Uterus (tissue), 4 donors: ENCODE data around the gene C1QTNF6. TPM values are rescaled to one million over a fixed set of nuclear protein-coding genes. Genes with fewer than 3 reads are reported as not detected.
A peak's percentile ranks its signal among the peaks of the same experiment; 100 is the strongest.

Source experiments
- DNase-seq, 2 donors: peaks; one replicate each; pipeline ENCODE4 v3.0.0-alpha.2; 2019 to 2020
- H3K27ac ChIP-seq, 2 donors: fragments of 200-600 bp; sonication (generic); 1 replicate in 1 of 2; 2 replicates in 1 of 2; pipeline ENCODE4 v1.5.1; 2016 to 2018
- H3K27me3 ChIP-seq, 2 donors: fragments of 200-600 bp; sonication (generic); one replicate each; pipeline ENCODE4 v1.5.1; 2018 to 2019; ENCODE audit warnings: control low read depth in 1 of 2
- H3K36me3 ChIP-seq, 2 donors: fragments of 200-600 bp; sonication (generic); one replicate each; pipeline ENCODE4 v1.5.1; 2019; ENCODE audit warnings: control low read depth in 1 of 2
- H3K4me1 ChIP-seq, 2 donors: fragments of 200-600 bp; sonication (generic); one replicate each; pipeline ENCODE4 v1.5.1; 2018 to 2019; ENCODE audit warnings: control low read depth in 1 of 2
- H3K4me3 ChIP-seq, 2 donors: fragments of 200-600 bp; sonication (generic); 1 replicate in 1 of 2; 2 replicates in 1 of 2; pipeline ENCODE4 v1.5.1; 2018 to 2019; ENCODE audit warnings: mild to moderate bottlenecking in 1 of 2
- H3K9me3 ChIP-seq, 2 donors: fragments of 200-600 bp; sonication (generic); one replicate each; pipeline ENCODE4 v1.5.1; 2019; ENCODE audit warnings: control low read depth in 1 of 2
- POLR2A ChIP-seq, 2 donors: fragments of 450-650 bp; IDR thresholded peaks; one replicate each; pipeline ENCODE4 v1.6.1; 2016; ENCODE audit warnings: antibody characterized with exemption in 2 of 2, mild to moderate bottlenecking in 1 of 2, moderate library complexity in 1 of 2
- intact Hi-C: fragments of 100-400 bp; cut with DNase I; formaldehyde crosslinking; loops from one replicate; pipeline ENCODE4 v1.15.1; 2023; ENCODE audit warnings: low total_unique reads
- total RNA-seq, 4 donors: library from RNA; depleted of rRNA in 3 of 4; stranded (reverse); fragments of >200 nt in 3 of 4; gene quantifications; one replicate each; pipeline versions ENCODE4 v1.1.0 to v1.2.4, GENCODE V29; 2014 to 2023
- TF ChIP-seq, protein P1 (sequence below), 4 experiments: fragments of 200-600 bp in 2 of 4; fragments of 450-650 bp in 2 of 4; sonication (generic) in 2 of 4; IDR thresholded peaks; one replicate each; pipeline ENCODE4 v1.5.1; 2016 to 2019; ENCODE audit warnings: antibody characterized with exemption in 4 of 4, mild to moderate bottlenecking in 2 of 4, moderate library complexity in 1 of 4
- donor health status: DM: yes; HTN: yes; CAD: no.

The C1QTNF6 gene
- total RNA-seq, 4 donors from 2014 or later = 0.29 to 16.0 (median 3.1) TPM

GRCh38 chr22:37196539-37197450 lies 8.7 kb upstream of the C1QTNF6 start:
- H3K4me3 ChIP-seq = no peak overlapping the region
- TF ChIP-seq, protein P1, sequence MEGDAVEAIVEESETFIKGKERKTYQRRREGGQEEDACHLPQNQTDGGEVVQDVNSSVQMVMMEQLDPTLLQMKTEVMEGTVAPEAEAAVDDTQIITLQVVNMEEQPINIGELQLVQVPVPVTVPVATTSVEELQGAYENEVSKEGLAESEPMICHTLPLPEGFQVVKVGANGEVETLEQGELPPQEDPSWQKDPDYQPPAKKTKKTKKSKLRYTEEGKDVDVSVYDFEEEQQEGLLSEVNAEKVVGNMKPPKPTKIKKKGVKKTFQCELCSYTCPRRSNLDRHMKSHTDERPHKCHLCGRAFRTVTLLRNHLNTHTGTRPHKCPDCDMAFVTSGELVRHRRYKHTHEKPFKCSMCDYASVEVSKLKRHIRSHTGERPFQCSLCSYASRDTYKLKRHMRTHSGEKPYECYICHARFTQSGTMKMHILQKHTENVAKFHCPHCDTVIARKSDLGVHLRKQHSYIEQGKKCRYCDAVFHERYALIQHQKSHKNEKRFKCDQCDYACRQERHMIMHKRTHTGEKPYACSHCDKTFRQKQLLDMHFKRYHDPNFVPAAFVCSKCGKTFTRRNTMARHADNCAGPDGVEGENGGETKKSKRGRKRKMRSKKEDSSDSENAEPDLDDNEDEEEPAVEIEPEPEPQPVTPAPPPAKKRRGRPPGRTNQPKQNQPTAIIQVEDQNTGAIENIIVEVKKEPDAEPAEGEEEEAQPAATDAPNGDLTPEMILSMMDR (IDR thresholded peaks at IDR 0.05) = peak; percentile 9 to 30 (median 18)
- TF ChIP-seq POLR2A (IDR thresholded peaks at IDR 0.05) = no peak
- intact Hi-C loops = no loop called here
- H3K9me3 ChIP-seq = no peaks in the 10 kb centered on the region
- DNase-seq = peak; percentile 90 to 94
- H3K36me3 ChIP-seq = no peaks in the 10 kb centered on the region
- peak overlapping the region; percentile 96 to 97 for H3K27ac ChIP-seq
- H3K27me3 ChIP-seq = no peaks in the 10 kb centered on the region
- H3K4me1 ChIP-seq = peaks cover 25 to 30% of the 10 kb centered on the region in 2 donors

DNA sequence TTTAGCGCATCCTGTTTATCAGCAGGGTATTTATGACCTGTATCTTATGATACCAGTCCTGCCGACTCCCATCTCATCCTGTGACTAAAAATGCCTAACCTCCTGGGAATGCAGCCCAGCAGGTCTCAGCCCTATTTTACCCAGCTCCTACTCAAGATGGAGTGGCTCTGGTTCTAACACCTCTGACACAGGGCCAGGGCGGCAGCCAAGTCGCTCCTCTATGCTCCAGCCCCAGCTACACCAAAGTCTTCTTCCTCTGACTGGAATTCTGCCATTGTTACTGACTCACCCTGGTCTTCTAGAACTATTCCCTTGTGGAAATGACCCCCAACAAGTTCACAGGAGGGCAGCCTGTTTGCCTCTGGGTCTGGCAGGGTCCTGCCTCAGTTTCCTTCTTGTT lies 7.9 kb upstream of the C1QTNF6 start:
- H3K27ac ChIP-seq = peak overlapping the region; percentile 96 to 97
- no peak overlapping the region for H3K4me3 ChIP-seq
- peak; percentile 56 to 66 for DNase-seq
- no peak for TF ChIP-seq POLR2A (IDR thresholded peaks at IDR 0.05)
- TF ChIP-seq, protein P1 (IDR thresholded peaks at IDR 0.05) = no peak
- H3K36me3 ChIP-seq = no peaks in the 10 kb centered on the region
- no peaks in the 10 kb centered on the region for H3K27me3 ChIP-seq
- peaks cover 25 to 30% of the 10 kb centered on the region in 2 donors for H3K4me1 ChIP-seq
- intact Hi-C loops = no loop called here
- H3K9me3 ChIP-seq = no peaks in the 10 kb centered on the region

DNA sequence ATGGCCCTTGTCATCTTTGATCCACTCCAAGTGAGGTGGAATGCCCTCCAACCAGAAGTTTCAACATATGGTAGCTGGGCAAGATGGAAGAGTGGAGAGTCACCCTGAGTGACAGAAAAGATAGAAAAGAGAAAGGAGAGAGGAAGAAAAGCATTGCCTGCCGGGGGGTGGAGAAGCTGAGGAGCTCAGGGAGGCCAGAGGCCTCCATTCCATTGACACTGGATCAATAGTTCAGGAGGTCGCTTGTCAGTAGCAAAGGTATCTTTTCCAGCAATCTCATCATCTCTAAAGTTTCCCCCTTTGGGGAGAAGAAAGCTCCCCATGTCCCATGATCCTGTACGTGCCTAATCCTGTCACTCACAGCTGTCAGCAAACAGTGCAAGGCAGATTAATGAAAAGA lies 6.7 kb upstream of the C1QTNF6 start:
- Histone ChIP-seq H3K4me3 (no peak overlapping the region), H3K27me3 (no peaks in the 10 kb centered on the region), H3K27ac (peak overlapping the region; percentile 96 to 97), H3K36me3 (no peaks in the 10 kb centered on the region), H3K9me3 (no peaks in the 10 kb centered on the region), H3K4me1 (peaks cover 25 to 29% of the 10 kb centered on the region in 2 donors)
- no peak for TF ChIP-seq POLR2A (IDR thresholded peaks at IDR 0.05)
- TF ChIP-seq, protein P1 (IDR thresholded peaks at IDR 0.05) = no peak
- DNase-seq = no peak
- intact Hi-C loops = no loop called here

GRCh38 chr22:37193629-37194191 lies 5.7 kb upstream of the C1QTNF6 start:
- Histone ChIP-seq H3K9me3 (no peaks in the 10 kb centered on the region), H3K27ac (peak overlapping the region; percentile 96 to 97), H3K27me3 (no peaks in the 10 kb centered on the region), H3K4me3 (no peak overlapping the region), H3K36me3 (no peaks in the 10 kb centered on the region), H3K4me1 (peaks cover 25 to 28% of the 10 kb centered on the region in 2 donors)
- DNase-seq = peak; percentile 35 to 56
- TF ChIP-seq, protein P1 (IDR thresholded peaks at IDR 0.05) = no peak
- TF ChIP-seq POLR2A (IDR thresholded peaks at IDR 0.05) = no peak
- intact Hi-C loops = no loop called here

- Histone ChIP-seq H3K9me3 (no peaks in the 10 kb centered on the region), H3K27ac (peak overlapping the region; percentile 96 to 97), H3K36me3 (no peaks in the 10 kb centered on the region), H3K27me3 (no peaks in the 10 kb centered on the region), H3K4me3 (no peak overlapping the region), H3K4me1 (peaks cover 21 to 30% of the 10 kb centered on the region in 2 donors)
- intact Hi-C loops = no loop called here
- no peak for TF ChIP-seq POLR2A (IDR thresholded peaks at IDR 0.05)
- TF ChIP-seq, protein P1 (IDR thresholded peaks at IDR 0.05) = no peak
- DNase-seq = no peak
Measured at GRCh38 chr22:37192741-37193140, 4.7 kb upstream of the C1QTNF6 start.
